Testis (tissue), 3 donors: ENCODE data around the gene DUSP22. TPM values are rescaled to one million over a fixed set of nuclear protein-coding genes. Genes with fewer than 3 reads are reported as not detected.

ENCODE experiments used
- DNase-seq: peaks from one replicate; pipeline ENCODE4 v3.0.0-alpha.2; 2019
- H3K27ac ChIP-seq, 2 donors: fragments of 200-600 bp; sonication (generic); one replicate each; pipeline ENCODE4 v1.5.1; 2019
- H3K27me3 ChIP-seq: fragments of 200-600 bp; sonication (generic); one replicate; pipeline ENCODE4 v1.5.1; 2019
- H3K36me3 ChIP-seq: fragments of 200-600 bp; sonication (generic); one replicate; pipeline ENCODE4 v1.5.1; 2017; ENCODE audit warnings: low read depth; ENCODE audit errors: missing control alignments
- H3K4me1 ChIP-seq: fragments of 200-600 bp; sonication (generic); one replicate; pipeline ENCODE4 v1.5.1; 2019
- H3K4me3 ChIP-seq, 2 donors: fragments of 200-600 bp; sonication (generic); one replicate each; pipeline ENCODE4 v1.5.1; 2017 to 2019
- H3K9me3 ChIP-seq: fragments of 200-600 bp; sonication (generic); one replicate; pipeline ENCODE4 v1.5.1; 2017
- CTCF ChIP-seq, 3 experiments: fragments of 450-650 bp in 2 of 3; fragments of 200-600 bp in 1 of 3; sonication (generic) in 1 of 3; IDR thresholded peaks; one replicate each; pipeline ENCODE4 v1.5.1; 2016 to 2019; ENCODE audit warnings: antibody characterized with exemption in 3 of 3, mild to moderate bottlenecking in 2 of 3, moderate library complexity in 1 of 3
- POLR2A ChIP-seq: fragments of 450-650 bp; IDR thresholded peaks from one replicate; pipeline ENCODE4 v1.6.1; 2017; ENCODE audit warnings: antibody characterized with exemption, mild to moderate bottlenecking, moderate library complexity
- WGBS, 2 donors: methylation state at CpG; one replicate each; pipeline ENCODE4 v1.1.5; 2018; 5-methylcytosine and 5-hydroxymethylcytosine counted together
- intact Hi-C: fragments of 100-400 bp; cut with DNase I; formaldehyde crosslinking; loops from one replicate; pipeline ENCODE4 v1.15.1; 2023; ENCODE audit warnings: low total_unique reads
- polyA plus RNA-seq: library from polyadenylated mRNA; stranded (reverse); fragments of 350-450 nt; fragmentation: Illumina TruSeq; extraction: RNeasy Lipid Tissue Mini Kit (QIAGEN cat#74804); gene quantifications from one replicate; pipeline ENCODE4 v1.2.3, GENCODE V29; 2014; ENCODE audit warnings: low read depth, low replicate concordance; ENCODE audit not compliant: insufficient read depth
- total RNA-seq, 2 donors: library from RNA; depleted of rRNA; stranded (reverse); fragments of >200 nt; gene quantifications; one replicate each; pipeline ENCODE4 v1.2.3, GENCODE V29; 2016

Gene DUSP22
- total and polyA plus RNA-seq, 3 donors from 2014 or later: 112 to 158 (median 129) TPM

GRCh38 chr6:349491-349921 is 57.2 kb downstream of the DUSP22 start:
- no peaks in the 10 kb centered on the region for H3K36me3 ChIP-seq
- intact Hi-C loops: no loop called here

DNA sequence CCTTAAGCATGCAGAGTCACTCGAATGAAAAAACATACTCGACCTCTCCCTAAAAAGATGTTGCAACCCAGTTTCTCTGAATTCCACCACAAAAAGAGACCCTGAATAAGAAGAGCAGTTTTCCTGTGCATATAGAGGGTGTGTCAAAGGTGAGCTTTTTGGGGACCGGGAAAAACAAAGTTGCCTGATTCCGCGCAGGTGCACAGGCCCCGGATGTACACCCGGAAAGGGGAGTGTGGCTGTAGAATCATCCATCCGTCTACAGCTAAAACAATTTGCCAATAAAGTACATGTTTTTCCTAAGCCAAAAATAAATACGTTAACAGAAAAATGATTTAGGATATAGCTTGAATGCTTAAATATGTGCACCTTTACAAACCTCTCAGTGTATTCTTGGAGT is 58.1 kb downstream of the DUSP22 start:
- no peak overlapping the region for H3K27ac ChIP-seq
- H3K4me3 ChIP-seq: no peak overlapping the region
- no peak for DNase-seq
- no peaks in the 10 kb centered on the region for H3K27me3 ChIP-seq
- no peaks in the 10 kb centered on the region for H3K9me3 ChIP-seq
- no peak for TF ChIP-seq POLR2A
- TF ChIP-seq CTCF (IDR thresholded peaks at IDR 0.05): no peak
- H3K4me1 ChIP-seq: no peaks in the 10 kb centered on the region
- H3K36me3 ChIP-seq: no peaks in the 10 kb centered on the region
- WGBS, 2 donors: 85 to 93% methylated on average over 9 of the region's 9 CpGs
- intact Hi-C loops: no loop called here

More at GRCh38 chr6:349491-349921, 57.2 kb downstream of the DUSP22 start:
- Histone ChIP-seq H3K27ac (no peak overlapping the region), H3K27me3 (no peaks in the 10 kb centered on the region), H3K4me1 (no peaks in the 10 kb centered on the region), H3K4me3 (no peak overlapping the region), H3K9me3 (no peaks in the 10 kb centered on the region)
- TF ChIP-seq POLR2A (no peak), CTCF (IDR thresholded peaks at IDR 0.05) (no peak)
- DNase-seq: no peak
- 78% methylated on average over 6 of the region's 6 CpGs for WGBS, 2 donors

- Histone ChIP-seq H3K4me1 (no peaks in the 10 kb centered on the region), H3K36me3 (no peaks in the 10 kb centered on the region), H3K27me3 (no peaks in the 10 kb centered on the region), H3K9me3 (no peaks in the 10 kb centered on the region), H3K4me3 (no peak overlapping the region), H3K27ac (no peak overlapping the region)
- WGBS, 2 donors: 87 to 90% methylated on average over 31 of the region's 31 CpGs
- intact Hi-C loops: no loop called here
- no peak for DNase-seq
- TF ChIP-seq CTCF (IDR thresholded peaks at IDR 0.05) (no peak), POLR2A (no peak)
Observed at GRCh38 chr6:351011-351866, 59.0 kb downstream of the DUSP22 start.

DNA sequence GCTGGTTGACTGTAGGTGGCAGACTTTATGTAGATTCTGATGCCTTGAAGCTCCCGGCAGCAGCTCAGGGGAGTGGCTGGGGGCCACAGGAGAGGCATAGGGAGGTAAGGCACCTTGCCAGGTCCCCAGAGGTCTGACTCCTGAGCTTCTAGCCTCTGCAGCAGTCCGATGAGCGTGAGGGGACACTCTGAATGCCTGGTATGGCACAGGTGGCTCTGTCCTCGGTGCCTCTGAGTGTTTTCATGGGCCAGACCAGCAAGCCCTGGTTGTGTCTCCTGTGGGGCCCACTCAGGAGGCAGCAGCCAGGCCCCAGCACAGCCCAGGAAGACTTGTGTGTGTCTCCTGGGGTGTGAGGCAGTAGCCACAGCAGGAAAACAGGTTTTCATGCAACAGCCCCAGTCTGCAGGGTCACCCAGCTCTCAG is 59.6 kb downstream of the DUSP22 start:
- H3K27me3 ChIP-seq: no peaks in the 10 kb centered on the region
- no peaks in the 10 kb centered on the region for H3K9me3 ChIP-seq
- intact Hi-C loops: no loop called here
- no peaks in the 10 kb centered on the region for H3K4me1 ChIP-seq
- H3K27ac ChIP-seq: no peak overlapping the region
- 79 to 87% methylated on average over 4 of the region's 4 CpGs for WGBS, 2 donors
- DNase-seq: no peak
- H3K4me3 ChIP-seq: no peak overlapping the region
- TF ChIP-seq POLR2A: no peak
- TF ChIP-seq CTCF (IDR thresholded peaks at IDR 0.05): no peak
- no peaks in the 10 kb centered on the region for H3K36me3 ChIP-seq

GRCh38 chr6:352474-352873 is 60.2 kb downstream of the DUSP22 start:
- Histone ChIP-seq H3K27me3 (no peaks in the 10 kb centered on the region), H3K27ac (no peak overlapping the region), H3K9me3 (no peaks in the 10 kb centered on the region), H3K4me3 (no peak overlapping the region), H3K4me1 (no peaks in the 10 kb centered on the region), H3K36me3 (no peaks in the 10 kb centered on the region)
- DNase-seq: no peak
- WGBS, 2 donors: 91 to 94% methylated on average over 5 of the region's 5 CpGs
- TF ChIP-seq POLR2A (no peak), CTCF (IDR thresholded peaks at IDR 0.05) (no peak)
- intact Hi-C loops: no loop called here
